ENCODE measurements around the gene ZNF598. TPM values are rescaled to one million over a fixed set of nuclear protein-coding genes. Genes with fewer than 3 reads are reported as not detected.

Gene ZNF598
- total and polyA plus RNA-seq, 2 of the 13 experiments (the other 11 are each of a cell fraction or from before 2014, with no cell fraction given), result 13.5 to 14.2 TPM

- TF ChIP-seq HINFP (CRISPR knock-in tag; IDR thresholded peaks at IDR 0.05; ENCODE audit: low read depth), result no peak
- TF ChIP-seq ZNF552 (CRISPR knock-in tag; IDR thresholded peaks at IDR 0.05; ENCODE audit: borderline replicate concordance), result no peak
- TF ChIP-seq PCBP1 (IDR thresholded peaks at IDR 0.05; ENCODE audit: borderline replicate concordance, low read depth, low read length), result no peak
- no peak for TF ChIP-seq CEBPB (IDR thresholded peaks at IDR 0.05; ENCODE audit: borderline replicate concordance, low read depth, low read length)
- TF ChIP-seq MED13 (CRISPR knock-in tag; IDR thresholded peaks at IDR 0.05), result no peak
- TF ChIP-seq FOXC1 (CRISPR knock-in tag; IDR thresholded peaks at IDR 0.05; ENCODE audit: borderline replicate concordance), result no peak
- TF ChIP-seq ZNF343 (CRISPR knock-in tag; IDR thresholded peaks at IDR 0.05), result no peak
Observed at GRCh38 chr16:1991135-1991551, 18.5 kb downstream of the ZNF598 start (continued).

DNA sequence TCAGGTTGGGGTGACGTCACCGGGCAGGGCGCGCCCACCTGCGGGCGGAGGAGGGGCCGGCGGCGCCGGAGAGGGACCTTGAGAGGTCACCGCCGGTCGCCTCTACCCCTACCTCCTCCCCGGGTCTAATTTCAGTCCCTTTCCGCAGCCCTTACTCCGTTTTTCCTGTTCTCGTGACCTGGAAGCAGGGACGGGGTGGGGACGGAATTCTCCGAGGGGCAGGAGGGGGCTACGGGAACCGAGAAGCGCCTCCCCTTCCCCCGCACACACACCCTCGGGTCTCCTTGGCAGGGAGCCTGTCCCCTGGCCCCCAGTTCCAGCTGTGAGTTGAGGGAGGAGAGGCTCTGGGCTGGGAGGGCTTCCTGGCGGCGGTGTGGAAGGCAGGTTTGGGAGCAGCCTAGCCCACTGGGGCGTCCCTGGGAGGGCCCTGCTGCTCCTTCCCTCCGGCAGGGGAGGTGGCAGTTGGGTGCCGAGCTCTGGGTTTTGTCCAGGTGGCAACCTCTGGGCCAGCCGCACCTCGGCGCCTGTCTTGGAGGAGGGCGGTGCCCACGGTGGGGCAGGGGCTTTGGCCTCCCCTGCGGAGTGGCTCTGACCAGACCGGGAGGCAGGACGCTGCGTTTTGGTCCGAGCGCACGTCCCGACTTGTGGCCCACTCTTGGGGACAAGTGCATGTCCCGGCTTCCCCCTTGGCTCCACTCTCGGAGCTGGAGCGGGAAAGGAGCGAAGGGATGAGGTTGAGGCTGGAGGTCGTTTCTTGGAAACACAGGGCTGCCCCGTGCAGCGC is 19.1 kb downstream of the ZNF598 start:
- intact Hi-C loops (cut with micrococcal nuclease; ENCODE audit: unreplicated experiment), result no loop called here
- H3K79me2 ChIP-seq (ENCODE audit: insufficient read depth, low read length), result peaks cover 4% of the 10 kb centered on the region
- no peaks in the 10 kb centered on the region for H3K9me3 ChIP-seq (ENCODE audit: low read length)
- CTCF ChIA-PET (ENCODE audit: low intra/inter-chr PET ratio, low total read pairs), result no interaction called here
- H4K20me1 ChIP-seq (ENCODE audit: insufficient read depth, low read length), result no peaks in the 10 kb centered on the region
- H3K4me3 ChIP-seq (replicated peaks in 1 of 3; ENCODE audit: insufficient read depth in 1 of 3, low read depth in 2 of 3, low read length in 3 of 3), result peak overlapping the region; percentile 60 to 82 (median 77)
- BruUV-seq (replicated peaks), result no TSS peak
- H3K27ac ChIP-seq (ENCODE audit: extremely low read length, insufficient read depth, low read length), result no peak overlapping the region
- under 1% methylated on average over 31 of the region's 50 CpGs for WGBS (ENCODE audit: low lambda C conversion rate)
- H3K9ac ChIP-seq (ENCODE audit: insufficient read depth, low read depth, low read length), result peak overlapping the region; percentile 60
- DNase-seq (ENCODE audit: low spot score), result peak; percentile 34
- FAIRE-seq, result no peak
- ATAC-seq, result peak; percentile 19
- in situ Hi-C loops (cut with HindIII; ENCODE audit: extremely low pct_ligation_motif_present, low pct_unique_long_range_greater_than_20kb), result no loop called here
- POLR2A ChIA-PET, result interaction anchor here (0.8 to 2.0 kb wide), 7 partner anchors 13 to 165 kb away, joined by 3 to 13 read pairs (median 5); partner anchors contain the start of genes RPS2 and TRAF7
- peaks cover 0 to 8% of the 10 kb centered on the region in 2 experiments; a peak in 2 of 5 replicates for H3K27me3 ChIP-seq (ENCODE audit: control insufficient read depth in 1 of 2, insufficient read depth in 2 of 2, low read length in 2 of 2)
- peak overlapping the region; percentile 95 for H3K4me2 ChIP-seq (ENCODE audit: low read depth, low read length)
- peaks cover 63% of the 10 kb centered on the region for H3K4me1 ChIP-seq (ENCODE audit: insufficient read depth, low read length)
- no peak overlapping the region for H2AFZ ChIP-seq (ENCODE audit: low read length)
- H3K36me3 ChIP-seq (replicated peaks in 1 of 2; ENCODE audit: control insufficient read depth in 1 of 2, insufficient read depth in 2 of 2, low read length in 2 of 2), result peaks cover 12 to 15% of the 10 kb centered on the region in 2 experiments; a peak in 4 of 5 replicates
- TF ChIP-seq REXO4 (CRISPR knock-in tag; IDR thresholded peaks at IDR 0.05; ENCODE audit: borderline replicate concordance), result no peak
- TF ChIP-seq, protein P1, sequence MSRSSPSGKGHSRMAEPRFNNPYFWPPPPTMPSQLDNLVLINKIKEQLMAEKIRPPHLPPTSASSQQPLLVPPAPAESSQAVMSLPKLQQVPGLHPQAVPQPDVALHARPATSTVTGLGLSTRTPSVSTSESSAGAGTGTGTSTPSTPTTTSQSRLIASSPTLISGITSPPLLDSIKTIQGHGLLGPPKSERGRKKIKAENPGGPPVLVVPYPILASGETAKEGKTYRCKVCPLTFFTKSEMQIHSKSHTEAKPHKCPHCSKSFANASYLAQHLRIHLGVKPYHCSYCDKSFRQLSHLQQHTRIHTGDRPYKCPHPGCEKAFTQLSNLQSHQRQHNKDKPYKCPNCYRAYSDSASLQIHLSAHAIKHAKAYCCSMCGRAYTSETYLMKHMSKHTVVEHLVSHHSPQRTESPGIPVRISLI (CRISPR knock-in tag; IDR thresholded peaks at IDR 0.05; ENCODE audit: borderline replicate concordance), result no peak
- no peak for TF ChIP-seq ZC3H4 (CRISPR knock-in tag; IDR thresholded peaks at IDR 0.05; ENCODE audit: borderline replicate concordance)
- no peak for TF ChIP-seq RFX1 (IDR thresholded peaks at IDR 0.05)
- TF ChIP-seq, protein P2, sequence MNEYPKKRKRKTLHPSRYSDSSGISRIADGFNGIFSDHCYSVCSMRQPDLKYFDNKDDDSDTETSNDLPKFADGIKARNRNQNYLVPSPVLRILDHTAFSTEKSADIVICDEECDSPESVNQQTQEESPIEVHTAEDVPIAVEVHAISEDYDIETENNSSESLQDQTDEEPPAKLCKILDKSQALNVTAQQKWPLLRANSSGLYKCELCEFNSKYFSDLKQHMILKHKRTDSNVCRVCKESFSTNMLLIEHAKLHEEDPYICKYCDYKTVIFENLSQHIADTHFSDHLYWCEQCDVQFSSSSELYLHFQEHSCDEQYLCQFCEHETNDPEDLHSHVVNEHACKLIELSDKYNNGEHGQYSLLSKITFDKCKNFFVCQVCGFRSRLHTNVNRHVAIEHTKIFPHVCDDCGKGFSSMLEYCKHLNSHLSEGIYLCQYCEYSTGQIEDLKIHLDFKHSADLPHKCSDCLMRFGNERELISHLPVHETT (CRISPR knock-in tag; conservative IDR thresholded peaks at IDR 0.05), result no peak
- TF ChIP-seq RCOR2 (CRISPR knock-in tag; IDR thresholded peaks at IDR 0.05), result no peak
- TF ChIP-seq CBX1 (IDR thresholded peaks at IDR 0.05; ENCODE audit: low read depth), result no peak
- peak; percentile 49; the same call in 1 of the 2 replicates for TF ChIP-seq KDM2A (CRISPR knock-in tag; IDR thresholded peaks at IDR 0.05; ENCODE audit: borderline replicate concordance, low read depth)
- no peak for TF ChIP-seq MXI1 (IDR thresholded peaks at IDR 0.05; ENCODE audit: borderline replicate concordance, low read depth, low read length)
- TF ChIP-seq ZMYM3 (CRISPR knock-in tag; IDR thresholded peaks at IDR 0.05), result no peak
- TF ChIP-seq ATRX (CRISPR knock-in tag; IDR thresholded peaks at IDR 0.05; ENCODE audit: borderline replicate concordance), result no peak
- no peak for TF ChIP-seq U2AF2 (IDR thresholded peaks at IDR 0.05; ENCODE audit: low read depth, low read length)
- TF ChIP-seq ZNF17 (CRISPR knock-in tag; IDR thresholded peaks at IDR 0.05), result no peak

Measured in HepG2 (cell line).